RKO (cell line): ENCODE data around the gene TNNT3.
"Not testable (repeated sequence)": the region's sequence is repeated elsewhere in the genome, so short reads cannot be mapped to it uniquely, and the experiment has no call there.

ENCODE experiments used
- DNase-seq: peaks from one replicate; pipeline ENCODE4 v3.0.0-alpha.2; 2016; ENCODE audit warnings: low spot score

Gene TNNT3

GRCh38 chr11:1935156-1936071, 15.9 kb downstream of the TNNT3 start:
- no peak for DNase-seq

- DNase-seq: no peak
These were observed 16.7 kb downstream of the TNNT3 start for GRCh38 chr11:1936072-1936780.

- DNase-seq: no peak
These were observed 17.5 kb downstream of the TNNT3 start for GRCh38 chr11:1936781-1937615.

- DNase-seq: no peak
These were observed 18.3 kb downstream of the TNNT3 start for GRCh38 chr11:1937616-1938342.

- no peak for DNase-seq
These were observed 19.0 kb downstream of the TNNT3 start for GRCh38 chr11:1938343-1939005.

- DNase-seq: no peak
These were observed 19.6 kb downstream of the TNNT3 start for GRCh38 chr11:1939006-1939625.

- not testable (repeated sequence) for DNase-seq
These were observed 20.3 kb downstream of the TNNT3 start for GRCh38 chr11:1939788-1940187.

GRCh38 chr11:1942558-1943260, 23.2 kb downstream of the TNNT3 start:
- no peak for DNase-seq

GRCh38 chr11:1943576-1943975, 24.1 kb downstream of the TNNT3 start:
- no peak for DNase-seq

GRCh38 chr11:1943977-1944376, 24.5 kb downstream of the TNNT3 start:
- no peak for DNase-seq

GRCh38 chr11:1946812-1947484, 27.4 kb downstream of the TNNT3 start, which contains the start of gene MRPL23:
Gene MRPL23, plus strand, starts transcription at chr11:1947332. Its CDS starts 31 bp downstream, at chr11:1947363.
- no peak for DNase-seq

- DNase-seq: no peak
These were observed 28.2 kb downstream of the TNNT3 start for GRCh38 chr11:1947592-1948237.

GRCh38 chr11:1948389-1948788, 28.9 kb downstream of the TNNT3 start:
- no peak for DNase-seq

GRCh38 chr11:1949302-1949701, 29.8 kb downstream of the TNNT3 start:
- DNase-seq: no peak

GRCh38 chr11:1949922-1950321, 30.4 kb downstream of the TNNT3 start:
- DNase-seq: no peak

- no peak for DNase-seq
These were observed 33.4 kb downstream of the TNNT3 start for GRCh38 chr11:1952806-1953482.

GRCh38 chr11:1953489-1954266, 34.2 kb downstream of the TNNT3 start:
- DNase-seq: no peak
